Measurements from ENCODE around the gene STARD10.

GRCh38 chr11:72773696-72774095 is 20.2 kb downstream of the STARD10 start:
- TF ChIP-seq POLR2A (IDR thresholded peaks at IDR 0.05) (no peak), CTCF (IDR thresholded peaks at IDR 0.05) (no peak)

Measured in heart left ventricle (tissue), 13 donors.